Stimulated activated CD4-positive, alpha-beta T cell treated with anti-CD3 and anti-CD28 coated beads, Interleukin-1b, Interleukin-23, amount 100 ng/mL, for 4 hours (primary cell): ENCODE results near the gene TYRO3.

Source experiments
- DNase-seq, 2 donors: peaks; one replicate each; pipeline ENCODE4 v3.0.0-alpha.2; 2020; ENCODE audit warnings: low read depth in 2 of 2

Gene TYRO3

GRCh38 chr15:41558400-41559238 is at the start of gene TYRO3:
TYRO3 (plus strand) TSS chr15:41559212; CDS start chr15:41559258, 46 bp downstream.
- peak; percentile 65 to 75 for DNase-seq

- no peak for DNase-seq
These were observed 48.3 kb upstream of the TYRO3 start for GRCh38 chr15:41510728-41511127.

DNA sequence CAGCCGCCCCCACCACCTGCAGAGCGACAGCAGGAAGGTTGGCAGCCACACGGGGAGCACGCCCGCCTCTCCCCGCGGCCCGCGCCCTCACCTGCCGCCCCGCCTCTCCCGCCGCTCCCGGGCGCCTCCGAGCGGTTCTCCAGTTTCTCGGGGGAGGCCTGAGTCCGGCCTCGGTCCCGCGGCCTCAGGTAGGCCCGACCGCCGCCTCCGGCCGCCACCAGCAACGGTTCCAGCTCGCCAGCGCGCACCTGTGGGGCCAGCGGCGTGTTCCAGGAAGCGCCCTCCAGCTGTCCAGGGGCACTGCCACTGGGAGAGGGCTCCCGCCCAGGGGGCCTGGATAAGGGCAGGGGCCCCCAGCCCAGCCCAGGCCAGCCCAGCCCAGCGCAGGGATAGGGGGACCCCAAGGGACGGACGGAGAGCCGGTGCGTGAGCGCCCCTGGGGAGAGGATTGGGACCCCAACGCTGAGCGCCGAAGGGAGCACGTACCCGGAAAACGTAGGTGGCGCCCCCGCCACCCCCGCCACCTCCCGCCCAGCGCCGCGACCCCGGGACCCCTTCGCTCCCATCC is 47.6 kb upstream of the TYRO3 start:
- DNase-seq: no peak

DNA sequence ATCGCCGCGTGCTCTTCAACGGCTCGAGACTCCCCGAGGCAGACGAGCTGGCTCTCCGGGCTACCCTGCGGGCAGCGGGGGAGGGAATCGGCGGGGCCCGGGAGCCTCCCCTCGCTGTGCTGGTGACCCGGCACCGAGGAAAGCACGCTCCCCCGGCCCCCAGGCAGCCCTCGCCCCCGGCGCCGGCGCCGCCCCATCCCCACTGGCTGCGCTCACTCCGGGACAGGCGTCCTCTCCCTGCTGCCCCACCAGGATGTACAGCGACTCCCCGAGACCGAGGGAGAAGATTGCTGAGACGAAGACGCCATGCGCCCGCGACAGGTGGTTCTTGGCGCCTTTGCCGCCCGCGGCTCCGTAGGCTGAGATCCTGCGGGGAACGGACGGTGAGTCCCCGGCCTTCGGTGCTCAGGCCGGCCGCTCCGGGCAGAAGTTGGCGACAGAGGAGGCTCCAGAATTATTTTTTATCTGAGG is 47.1 kb upstream of the TYRO3 start:
- no peak for DNase-seq

GRCh38 chr15:41512512-41512939 is 46.5 kb upstream of the TYRO3 start:
- no peak for DNase-seq

DNA sequence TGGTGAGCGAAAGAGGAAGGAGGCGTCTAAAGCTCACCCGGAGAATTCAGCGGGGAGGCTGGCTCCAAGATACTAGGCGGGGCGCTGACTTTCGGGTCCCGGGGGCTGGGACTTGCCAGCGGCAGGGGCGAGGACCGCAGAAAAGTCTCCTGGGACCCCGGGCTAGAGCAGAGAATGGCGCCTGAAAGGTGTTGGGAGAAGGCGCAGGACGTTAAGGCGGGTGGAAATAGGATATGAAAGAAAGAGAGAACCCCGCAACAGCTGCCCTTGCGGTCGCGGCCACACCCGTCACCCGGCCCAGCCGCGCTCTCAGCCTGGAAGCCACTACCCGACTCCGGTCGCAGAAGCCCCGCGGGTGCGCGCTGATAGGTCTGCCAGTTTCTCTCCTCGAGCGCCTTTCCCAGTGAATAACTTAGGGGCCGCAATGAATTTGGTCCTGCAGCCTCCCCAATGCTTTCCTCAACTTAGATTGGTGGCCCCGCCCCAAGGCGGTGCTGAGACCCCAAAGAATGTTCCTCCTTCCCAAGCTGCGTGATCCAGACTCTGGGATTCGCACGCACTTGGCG is 46.0 kb upstream of the TYRO3 start:
- DNase-seq: no peak

- DNase-seq: no peak
These were observed 45.3 kb upstream of the TYRO3 start, which contains the start of gene LTK for GRCh38 chr15:41513506-41514227. LTK (minus strand) TSS chr15:41513827; CDS start chr15:41513709, 118 bp downstream.

GRCh38 chr15:41517895-41518449 is 41.0 kb upstream of the TYRO3 start:
- DNase-seq: no peak

- DNase-seq: no peak
These were observed 38.4 kb upstream of the TYRO3 start for GRCh38 chr15:41520636-41521035.

- DNase-seq: no peak
These were observed 37.4 kb upstream of the TYRO3 start for GRCh38 chr15:41521614-41522013.

DNA sequence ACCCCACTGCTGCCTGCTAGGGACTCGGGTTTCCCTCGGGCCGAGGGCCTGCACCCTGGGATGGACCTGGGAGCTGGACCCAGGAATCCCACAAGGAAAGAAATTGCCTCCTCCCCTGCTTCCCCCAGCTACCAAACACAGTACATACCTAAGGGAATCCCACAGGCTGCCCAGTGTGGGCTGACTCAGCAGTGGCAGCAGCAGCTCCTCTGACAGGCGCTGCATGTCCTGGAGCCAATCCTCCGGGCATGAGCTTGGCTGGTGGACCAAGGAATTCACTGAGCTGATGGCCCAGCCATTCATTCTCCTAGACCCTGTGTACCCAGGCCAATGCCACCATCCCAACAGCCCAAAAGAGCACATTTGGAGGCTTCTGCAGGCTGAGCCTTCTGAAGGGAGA is 35.9 kb upstream of the TYRO3 start:
- DNase-seq: no peak

GRCh38 chr15:41530363-41530956 is 28.6 kb upstream of the TYRO3 start:
- no peak for DNase-seq

DNA sequence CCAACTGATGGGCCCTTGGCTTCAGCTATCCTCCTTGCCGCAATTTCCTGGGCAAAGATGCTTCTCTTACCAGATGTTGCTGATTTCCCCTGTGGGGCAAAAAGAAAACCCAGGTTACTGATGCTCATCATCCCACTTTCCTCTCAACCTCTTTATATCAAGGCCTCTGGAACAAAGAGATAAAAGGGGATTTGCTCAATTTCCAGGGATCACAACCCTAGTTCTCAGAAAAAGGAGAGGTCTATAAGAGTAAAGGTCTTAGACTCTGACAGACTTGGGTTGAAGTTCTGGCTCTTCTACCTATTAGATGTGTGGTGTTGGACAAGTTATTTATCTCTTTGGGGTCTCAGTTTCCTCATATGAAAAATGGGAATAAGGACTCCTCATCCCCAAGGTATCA is 23.5 kb upstream of the TYRO3 start:
- no peak for DNase-seq

- DNase-seq: no peak
These were observed 22.1 kb upstream of the TYRO3 start for GRCh38 chr15:41536866-41537265.

DNA sequence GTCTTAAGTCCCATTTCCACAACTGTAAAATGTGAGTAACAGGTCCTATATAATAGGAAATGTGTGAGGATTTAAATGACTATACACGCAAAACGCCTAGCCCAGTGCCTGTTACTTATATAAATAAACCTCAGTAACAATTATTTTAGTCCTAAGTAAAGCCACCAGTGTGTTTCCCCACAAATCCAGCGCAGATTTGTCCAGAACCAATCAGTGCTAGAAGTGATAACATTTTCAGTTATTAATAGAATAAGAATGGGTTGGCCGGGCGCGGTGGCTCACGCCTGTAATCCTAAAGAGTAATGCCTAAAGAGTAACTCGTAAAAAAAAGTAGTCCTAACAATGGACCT is 15.5 kb upstream of the TYRO3 start:
- no peak for DNase-seq

GRCh38 chr15:41544650-41545015 is 14.4 kb upstream of the TYRO3 start:
- no peak for DNase-seq

DNA sequence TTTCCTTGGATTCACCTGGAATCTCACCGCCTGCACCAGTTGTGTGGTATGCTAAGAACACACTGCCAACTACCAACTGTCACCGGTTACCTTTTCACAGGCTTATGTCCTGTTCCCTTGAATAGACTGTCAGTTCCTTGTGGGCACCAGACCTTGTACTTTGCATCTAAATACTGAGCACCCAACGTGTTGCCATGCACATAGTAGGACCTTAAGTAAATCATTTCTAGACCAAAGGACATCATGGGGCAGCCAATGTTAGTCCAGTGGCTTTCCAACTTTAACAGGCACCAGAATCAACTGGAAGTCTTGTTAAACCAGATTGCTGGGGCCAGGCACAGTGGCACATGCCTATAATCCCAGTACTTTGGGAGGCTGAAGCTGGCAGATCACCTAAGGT is 13.8 kb upstream of the TYRO3 start:
- DNase-seq: no peak

DNA sequence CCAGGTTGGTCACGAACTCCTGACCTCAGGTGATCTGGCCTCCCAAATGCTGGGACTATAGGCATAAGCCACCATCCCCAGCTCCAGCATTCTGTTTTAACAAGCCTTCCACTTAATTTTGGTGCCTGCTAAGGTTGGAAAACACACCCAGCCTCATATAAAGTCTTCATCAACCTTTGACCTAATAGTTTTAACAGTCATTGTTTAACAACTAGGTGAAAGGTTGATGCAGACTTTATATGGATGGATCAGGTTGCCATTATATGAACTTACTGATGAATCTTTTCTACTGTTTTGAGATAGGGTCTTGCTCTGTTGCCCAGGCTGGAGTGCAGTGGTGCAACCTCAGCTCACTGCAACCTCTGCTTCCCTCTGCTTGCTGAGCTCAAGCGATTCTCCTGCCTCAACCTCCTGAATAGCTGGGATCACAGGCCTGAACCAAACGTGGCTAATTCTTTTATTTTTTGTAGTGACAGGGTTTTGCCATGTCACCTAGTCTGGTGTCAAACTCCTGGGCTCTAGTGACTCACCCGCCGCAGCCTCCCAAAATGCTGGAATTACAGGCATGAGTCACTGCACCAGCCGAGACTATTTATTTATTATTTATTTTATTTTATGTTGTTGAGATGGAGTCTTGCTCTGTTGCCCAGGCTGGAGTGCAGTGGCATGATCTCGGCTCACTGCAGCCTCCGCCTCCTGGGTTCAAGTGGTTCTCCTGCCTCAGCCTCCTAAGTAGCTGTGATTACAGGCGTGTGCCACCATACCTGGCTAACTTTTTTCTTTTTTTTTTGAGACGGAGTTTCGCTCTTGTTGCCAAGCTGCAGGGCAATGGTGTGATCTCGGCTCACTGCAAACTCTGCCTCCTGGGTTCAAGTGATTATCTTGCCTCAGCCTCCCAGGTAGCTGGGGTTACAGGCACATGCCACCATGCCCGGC is 11.9 kb upstream of the TYRO3 start:
- no peak for DNase-seq

DNA sequence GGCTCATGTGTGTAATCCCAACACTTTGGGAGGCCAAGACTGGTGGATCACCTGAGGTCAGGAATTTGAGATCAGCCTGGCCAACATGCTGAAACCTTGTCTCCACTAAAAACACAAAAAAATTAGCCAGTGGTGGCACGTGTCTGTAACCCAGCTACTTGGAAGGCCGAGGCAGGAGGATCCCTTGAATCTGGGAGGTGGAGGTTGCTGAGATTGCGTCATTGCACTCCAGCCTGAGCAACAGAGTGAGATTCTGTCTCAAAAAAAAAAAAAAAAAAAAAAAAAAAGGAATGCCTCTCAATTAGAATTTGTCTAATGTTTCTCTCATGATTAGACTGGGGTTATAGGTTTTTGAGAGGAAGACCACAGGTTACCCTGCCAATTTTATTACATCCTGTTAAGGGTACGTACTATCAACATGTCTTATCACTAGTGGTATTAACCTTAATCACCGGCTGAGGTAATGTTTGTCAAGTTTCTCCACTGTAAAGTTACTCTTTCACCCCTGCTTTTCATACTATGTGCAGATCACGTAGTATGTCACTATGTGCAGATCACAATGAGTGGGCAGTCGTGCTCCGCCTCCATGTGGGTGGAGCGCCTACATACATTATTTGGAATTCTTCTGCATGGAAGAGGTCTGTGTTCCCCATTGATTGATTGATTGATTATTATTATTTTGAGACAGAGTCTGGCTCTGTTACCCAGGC is 8.8 kb upstream of the TYRO3 start:
- no peak for DNase-seq

GRCh38 chr15:41553731-41554130 is 5.3 kb upstream of the TYRO3 start:
- DNase-seq: no peak
